NT2/D1 (cell line): ENCODE results near the gene SERPINE1.

Experiments
- SUZ12 ChIP-seq: IDR thresholded peaks from 2 replicates; pipeline ENCODE4 v1.6.1; 2011; ENCODE audit not compliant: insufficient read length, insufficient read depth; ENCODE audit errors: extremely low read depth
- YY1 ChIP-seq: IDR thresholded peaks from 2 replicates; pipeline ENCODE4 v1.6.1; 2011; ENCODE audit not compliant: insufficient read length, insufficient read depth
- ZNF274 ChIP-seq: IDR thresholded peaks from 2 replicates; pipeline ENCODE4 v1.6.1; 2011; ENCODE audit warnings: mild to moderate bottlenecking, low read depth, low read length

DNA sequence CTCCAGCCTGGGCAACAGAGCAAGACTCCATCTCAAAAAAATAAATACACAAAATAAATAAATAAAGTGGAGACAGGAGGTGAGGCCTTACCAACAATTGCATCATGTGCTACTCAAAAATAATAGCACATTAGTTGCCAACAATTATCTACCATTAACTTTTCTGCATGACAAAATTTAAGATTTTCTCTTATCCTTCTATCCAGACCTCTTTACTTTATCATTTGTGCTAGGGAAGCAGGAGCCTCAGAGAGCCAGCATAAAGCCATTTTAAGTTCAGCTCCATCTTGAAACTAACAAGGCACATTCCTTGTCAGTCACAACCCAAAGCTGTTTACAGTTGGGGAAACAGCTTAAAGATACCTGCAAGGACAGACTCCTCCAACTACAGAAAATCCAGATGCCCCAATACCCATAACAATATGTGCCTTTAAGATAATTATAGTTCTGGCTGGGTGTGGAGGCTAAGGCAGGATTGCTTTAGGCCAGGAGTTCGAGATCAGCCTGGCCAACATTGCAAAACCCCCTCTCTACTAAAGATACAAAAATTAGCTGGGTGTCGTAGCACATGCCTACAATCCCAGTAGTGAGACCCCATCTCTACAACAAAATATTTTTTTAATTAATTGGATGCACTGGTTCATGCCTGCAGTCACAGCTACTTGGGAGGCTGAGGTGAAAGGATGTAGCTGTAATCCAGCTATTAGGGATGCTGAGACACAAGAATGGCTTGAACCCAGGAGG, 25.2 kb downstream of the SERPINE1 start:
- TF ChIP-seq YY1, result no peak
- TF ChIP-seq SUZ12, result no peak
- no peak for TF ChIP-seq ZNF274
